Measurements from ENCODE around the gene AS3MT. TPM values are rescaled to one million over a fixed set of nuclear protein-coding genes. Genes with fewer than 3 reads are reported as not detected.
A peak's percentile ranks its signal among the peaks of the same experiment; 100 is the strongest.

The AS3MT gene
- total and polyA plus RNA-seq, 4 donors: 1.2 to 4.8 (median 3.6) TPM

GRCh38 chr10:102865620-102866019 lies 3.6 kb upstream of the AS3MT start:
- no peaks in the 10 kb centered on the region for H3K36me3 ChIP-seq (ENCODE audit: control insufficient read depth in 1 of 2, insufficient read depth in 2 of 2, low read length in 1 of 2)
- H3K27me3 ChIP-seq (ENCODE audit: control insufficient read depth in 1 of 2, insufficient read depth in 2 of 2, low read length in 1 of 2): no peaks in the 10 kb centered on the region
- intact Hi-C loops (cut with DNase I): no loop called here
- no peak for ATAC-seq (ENCODE audit: low FRiP score)
- 88 to 93% methylated on average over 3 of the region's 3 CpGs for WGBS, 2 donors
- H3K27ac ChIP-seq (ENCODE audit: low read depth in 1 of 2, low read length in 2 of 2): no peak overlapping the region
- no peaks in the 10 kb centered on the region for H3K9me3 ChIP-seq (ENCODE audit: control insufficient read depth, low read length)
- H3K4me1 ChIP-seq (ENCODE audit: control insufficient read depth in 1 of 2, insufficient read depth in 2 of 2, low read length in 2 of 2): no peaks in the 10 kb centered on the region
- no peak for DNase-seq
- no peak overlapping the region for H3K4me3 ChIP-seq (ENCODE audit: low read length in 2 of 2)

DNA sequence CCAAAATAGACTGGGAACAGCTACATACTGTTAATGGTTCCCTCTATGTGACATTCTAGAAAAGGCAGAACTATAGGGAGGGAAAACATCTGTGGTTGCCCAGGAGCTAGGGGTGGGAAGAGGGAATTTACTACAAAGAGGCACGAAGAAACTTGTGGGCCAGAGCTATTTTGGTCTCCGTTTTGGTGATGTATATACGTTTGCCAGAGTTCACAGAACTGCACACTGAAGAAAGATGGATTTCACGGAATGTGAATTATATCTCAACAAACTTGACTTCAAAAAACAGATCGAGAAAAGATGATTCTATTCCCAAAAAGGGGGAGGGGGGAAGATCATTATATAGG lies 386 bp upstream of the AS3MT start:
- 4 to 9% methylated on average over 5 of the region's 5 CpGs for WGBS, 2 donors
- no peaks in the 10 kb centered on the region for H3K36me3 ChIP-seq (ENCODE audit: control insufficient read depth in 1 of 2, insufficient read depth in 2 of 2, low read length in 1 of 2)
- intact Hi-C loops (cut with DNase I): no loop called here
- DNase-seq (no peak), ATAC-seq (ENCODE audit: low FRiP score) (no peak)
- H3K4me1 ChIP-seq (ENCODE audit: control insufficient read depth in 1 of 2, insufficient read depth in 2 of 2, low read length in 2 of 2): no peaks in the 10 kb centered on the region
- no peak overlapping the region for H3K27ac ChIP-seq (ENCODE audit: low read depth in 1 of 2, low read length in 2 of 2)
- H3K27me3 ChIP-seq (ENCODE audit: control insufficient read depth in 1 of 2, insufficient read depth in 2 of 2, low read length in 1 of 2): no peaks in the 10 kb centered on the region
- no peaks in the 10 kb centered on the region for H3K9me3 ChIP-seq (ENCODE audit: control insufficient read depth, low read length)
- peak overlapping the region; percentile 36 to 70 for H3K4me3 ChIP-seq (ENCODE audit: low read length in 2 of 2)

DNA sequence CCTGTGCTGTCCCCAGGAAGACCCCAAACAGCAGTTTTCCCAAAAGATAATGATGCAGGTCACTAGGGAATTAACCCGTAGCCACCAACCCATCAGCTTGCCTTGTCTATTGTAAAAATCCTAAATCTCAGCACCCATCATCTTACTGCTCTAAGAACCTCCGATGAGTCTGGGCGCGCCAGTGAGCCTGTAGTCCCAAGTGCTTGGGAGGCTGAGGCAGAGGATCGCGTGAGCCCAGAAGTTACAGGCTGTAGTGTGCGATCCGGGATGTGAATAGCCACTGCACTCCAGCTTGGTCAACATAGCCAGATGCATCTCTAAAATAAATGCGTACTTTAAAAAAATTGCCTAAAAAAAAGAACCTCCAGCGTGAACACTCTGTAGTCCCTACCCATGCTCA lies 951 bp downstream of the AS3MT start:
- no peak overlapping the region for H3K27ac ChIP-seq (ENCODE audit: low read depth in 1 of 2, low read length in 2 of 2)
- peak; percentile 21 for ATAC-seq (ENCODE audit: low FRiP score)

GRCh38 chr10:102872163-102872562 lies 2.9 kb downstream of the AS3MT start:
- no peak for ATAC-seq (ENCODE audit: low FRiP score)
- WGBS, 2 donors: 90 to 94% methylated on average over 4 of the region's 4 CpGs
- Histone ChIP-seq H3K4me1 (ENCODE audit: control insufficient read depth in 1 of 2, insufficient read depth in 2 of 2, low read length in 2 of 2) (no peaks in the 10 kb centered on the region), H3K27me3 (ENCODE audit: control insufficient read depth in 1 of 2, insufficient read depth in 2 of 2, low read length in 1 of 2) (no peaks in the 10 kb centered on the region), H3K4me3 (ENCODE audit: low read length in 2 of 2) (no peak overlapping the region), H3K36me3 (ENCODE audit: control insufficient read depth in 1 of 2, insufficient read depth in 2 of 2, low read length in 1 of 2) (peaks cover 0 to 3% of the 10 kb centered on the region in 2 donors), H3K9me3 (ENCODE audit: control insufficient read depth, low read length) (no peaks in the 10 kb centered on the region), H3K27ac (ENCODE audit: low read depth in 1 of 2, low read length in 2 of 2) (no peak overlapping the region)
- no peak for DNase-seq
- intact Hi-C loops (cut with DNase I): no loop called here

More for the DNA sequence above, 951 bp downstream of the AS3MT start:
- Histone ChIP-seq H3K36me3 (ENCODE audit: control insufficient read depth in 1 of 2, insufficient read depth in 2 of 2, low read length in 1 of 2) (no peaks in the 10 kb centered on the region), H3K4me1 (ENCODE audit: control insufficient read depth in 1 of 2, insufficient read depth in 2 of 2, low read length in 2 of 2) (no peaks in the 10 kb centered on the region), H3K4me3 (ENCODE audit: low read length in 2 of 2) (no peak overlapping the region), H3K27me3 (ENCODE audit: control insufficient read depth in 1 of 2, insufficient read depth in 2 of 2, low read length in 1 of 2) (no peaks in the 10 kb centered on the region), H3K9me3 (ENCODE audit: control insufficient read depth, low read length) (no peaks in the 10 kb centered on the region)
- DNase-seq: no peak
- intact Hi-C loops (cut with DNase I): no loop called here
- 90 to 91% methylated on average over 10 of the region's 10 CpGs for WGBS, 2 donors

- no peaks in the 10 kb centered on the region for H3K9me3 ChIP-seq (ENCODE audit: control insufficient read depth, low read length)
- H3K27me3 ChIP-seq (ENCODE audit: control insufficient read depth in 1 of 2, insufficient read depth in 2 of 2, low read length in 1 of 2): peaks cover 0 to 1% of the 10 kb centered on the region in 2 donors
- H3K4me3 ChIP-seq (ENCODE audit: low read length in 2 of 2): no peak overlapping the region
- WGBS, 2 donors: 81 to 86% methylated on average over 2 of the region's 2 CpGs
- no peak overlapping the region for H3K27ac ChIP-seq (ENCODE audit: low read depth in 1 of 2, low read length in 2 of 2)
- peaks cover 0 to 3% of the 10 kb centered on the region in 2 donors for H3K36me3 ChIP-seq (ENCODE audit: control insufficient read depth in 1 of 2, insufficient read depth in 2 of 2, low read length in 1 of 2)
- intact Hi-C loops (cut with DNase I): no loop called here
- ATAC-seq (ENCODE audit: low FRiP score) (no peak), DNase-seq (no peak)
- H3K4me1 ChIP-seq (ENCODE audit: control insufficient read depth in 1 of 2, insufficient read depth in 2 of 2, low read length in 2 of 2): no peaks in the 10 kb centered on the region
Measured at GRCh38 chr10:102876747-102877153, 7.5 kb downstream of the AS3MT start.

GRCh38 chr10:102878629-102879028 lies 9.4 kb downstream of the AS3MT start:
- no peak overlapping the region for H3K4me3 ChIP-seq (ENCODE audit: low read length in 2 of 2)
- peaks cover 0 to 3% of the 10 kb centered on the region in 2 donors for H3K36me3 ChIP-seq (ENCODE audit: control insufficient read depth in 1 of 2, insufficient read depth in 2 of 2, low read length in 1 of 2)
- peaks cover 0 to 1% of the 10 kb centered on the region in 2 donors for H3K27me3 ChIP-seq (ENCODE audit: control insufficient read depth in 1 of 2, insufficient read depth in 2 of 2, low read length in 1 of 2)
- ATAC-seq (ENCODE audit: low FRiP score): no peak
- H3K27ac ChIP-seq (ENCODE audit: low read depth in 1 of 2, low read length in 2 of 2): no peak overlapping the region
- DNase-seq: no peak
- intact Hi-C loops (cut with DNase I): no loop called here
- WGBS, 2 donors: 80 to 83% methylated on average over 4 of the region's 4 CpGs
- no peaks in the 10 kb centered on the region for H3K9me3 ChIP-seq (ENCODE audit: control insufficient read depth, low read length)
- H3K4me1 ChIP-seq (ENCODE audit: control insufficient read depth in 1 of 2, insufficient read depth in 2 of 2, low read length in 2 of 2): no peaks in the 10 kb centered on the region

GRCh38 chr10:102880256-102880655 lies 11.0 kb downstream of the AS3MT start:
- Histone ChIP-seq H3K9me3 (ENCODE audit: control insufficient read depth, low read length) (no peaks in the 10 kb centered on the region), H3K4me3 (ENCODE audit: low read length in 2 of 2) (no peak overlapping the region), H3K27me3 (ENCODE audit: control insufficient read depth in 1 of 2, insufficient read depth in 2 of 2, low read length in 1 of 2) (peaks cover 0 to 1% of the 10 kb centered on the region in 2 donors), H3K36me3 (ENCODE audit: control insufficient read depth in 1 of 2, insufficient read depth in 2 of 2, low read length in 1 of 2) (peaks cover 0 to 3% of the 10 kb centered on the region in 2 donors), H3K4me1 (ENCODE audit: control insufficient read depth in 1 of 2, insufficient read depth in 2 of 2, low read length in 2 of 2) (no peaks in the 10 kb centered on the region), H3K27ac (ENCODE audit: low read depth in 1 of 2, low read length in 2 of 2) (no peak overlapping the region)
- DNase-seq: no peak
- no peak for ATAC-seq (ENCODE audit: low FRiP score)
- 94% methylated on average over 2 of the region's 2 CpGs for WGBS, 2 donors
- intact Hi-C loops (cut with DNase I): no loop called here

GRCh38 chr10:102888048-102888447 lies 18.8 kb downstream of the AS3MT start:
- H3K9me3 ChIP-seq (ENCODE audit: control insufficient read depth, low read length): no peaks in the 10 kb centered on the region
- WGBS, 2 donors: 98 to 100% methylated on average over 1 of the region's 1 CpG
- no peaks in the 10 kb centered on the region for H3K36me3 ChIP-seq (ENCODE audit: control insufficient read depth in 1 of 2, insufficient read depth in 2 of 2, low read length in 1 of 2)
- H3K4me3 ChIP-seq (ENCODE audit: low read length in 2 of 2): no peak overlapping the region
- H3K27me3 ChIP-seq (ENCODE audit: control insufficient read depth in 1 of 2, insufficient read depth in 2 of 2, low read length in 1 of 2): no peaks in the 10 kb centered on the region
- no peak overlapping the region for H3K27ac ChIP-seq (ENCODE audit: low read depth in 1 of 2, low read length in 2 of 2)
- intact Hi-C loops (cut with DNase I): no loop called here
- ATAC-seq (ENCODE audit: low FRiP score) (no peak), DNase-seq (no peak)
- H3K4me1 ChIP-seq (ENCODE audit: control insufficient read depth in 1 of 2, insufficient read depth in 2 of 2, low read length in 2 of 2): no peaks in the 10 kb centered on the region

- Histone ChIP-seq H3K27ac (ENCODE audit: low read depth in 1 of 2, low read length in 2 of 2) (no peak overlapping the region), H3K36me3 (ENCODE audit: control insufficient read depth in 1 of 2, insufficient read depth in 2 of 2, low read length in 1 of 2) (no peaks in the 10 kb centered on the region), H3K27me3 (ENCODE audit: control insufficient read depth in 1 of 2, insufficient read depth in 2 of 2, low read length in 1 of 2) (no peaks in the 10 kb centered on the region), H3K4me3 (ENCODE audit: low read length in 2 of 2) (no peak overlapping the region), H3K4me1 (ENCODE audit: control insufficient read depth in 1 of 2, insufficient read depth in 2 of 2, low read length in 2 of 2) (no peaks in the 10 kb centered on the region), H3K9me3 (ENCODE audit: control insufficient read depth, low read length) (no peaks in the 10 kb centered on the region)
- DNase-seq: no peak
- WGBS, 2 donors: 87 to 88% methylated on average over 4 of the region's 4 CpGs
- no peak for ATAC-seq (ENCODE audit: low FRiP score)
- intact Hi-C loops (cut with DNase I): no loop called here
Measured at GRCh38 chr10:102894466-102895213, 25.4 kb downstream of the AS3MT start.
